SK-N-SH (cell line): ENCODE results near the gene HGS.

ENCODE experiments used
- CHD2 ChIP-seq: fragments of 150-350 bp; IDR thresholded peaks from 2 replicates; pipeline ENCODE4 v1.6.1; 2018; ENCODE audit warnings: low read length; ENCODE audit not compliant: partially characterized antibody
- GABPA ChIP-seq: IDR thresholded peaks from 2 replicates; pipeline ENCODE4 v1.4.0; 2012; ENCODE audit warnings: low read depth, mild to moderate bottlenecking
- GATA2 ChIP-seq: sonication (generic); formaldehyde crosslinking; IDR thresholded peaks from 2 replicates; pipeline ENCODE4 v1.5.0; 2020; ENCODE audit warnings: mild to moderate bottlenecking, missing genetic modification reagents
- MAX ChIP-seq: IDR thresholded peaks from 2 replicates; pipeline ENCODE4 v1.4.0; 2012; ENCODE audit warnings: low read depth
- MXI1 ChIP-seq: IDR thresholded peaks from 2 replicates; pipeline ENCODE4 v1.6.1; 2012; ENCODE audit warnings: mild to moderate bottlenecking, low read depth, low read length, improper control_type of control experiment
- NFIC ChIP-seq: IDR thresholded peaks from 2 replicates; pipeline ENCODE4 v1.4.0; 2012; ENCODE audit warnings: borderline replicate concordance
- RCOR1 ChIP-seq: fragments of 150-350 bp; IDR thresholded peaks from 2 replicates; pipeline ENCODE4 v1.6.1; 2017; ENCODE audit warnings: antibody characterized with exemption, low read length
- RXRA ChIP-seq: IDR thresholded peaks from 2 replicates; pipeline ENCODE4 v1.4.0; 2012; ENCODE audit warnings: low read depth, mild to moderate bottlenecking, borderline replicate concordance
- SMC3 ChIP-seq: IDR thresholded peaks from 2 replicates; pipeline ENCODE4 v1.6.1; 2012; ENCODE audit warnings: low read depth, low read length, improper control_type of control experiment
- TAF1 ChIP-seq: IDR thresholded peaks from 2 replicates; pipeline ENCODE4 v1.6.1; 2012; ENCODE audit warnings: low read depth, mild to moderate bottlenecking, low read length, moderate library complexity, borderline replicate concordance
- TF ChIP-seq, protein P1 (sequence below): IDR thresholded peaks from 2 replicates; pipeline ENCODE4 v1.6.1; 2012; ENCODE audit warnings: mild to moderate bottlenecking, low read depth, low read length, moderate library complexity
- TF ChIP-seq, protein P2 (sequence below): fragments of 200-600 bp; sonication (generic); IDR thresholded peaks from 2 replicates; pipeline ENCODE4 v1.6.1; 2017; ENCODE audit warnings: antibody characterized with exemption, mild to moderate bottlenecking, moderate library complexity

DNA sequence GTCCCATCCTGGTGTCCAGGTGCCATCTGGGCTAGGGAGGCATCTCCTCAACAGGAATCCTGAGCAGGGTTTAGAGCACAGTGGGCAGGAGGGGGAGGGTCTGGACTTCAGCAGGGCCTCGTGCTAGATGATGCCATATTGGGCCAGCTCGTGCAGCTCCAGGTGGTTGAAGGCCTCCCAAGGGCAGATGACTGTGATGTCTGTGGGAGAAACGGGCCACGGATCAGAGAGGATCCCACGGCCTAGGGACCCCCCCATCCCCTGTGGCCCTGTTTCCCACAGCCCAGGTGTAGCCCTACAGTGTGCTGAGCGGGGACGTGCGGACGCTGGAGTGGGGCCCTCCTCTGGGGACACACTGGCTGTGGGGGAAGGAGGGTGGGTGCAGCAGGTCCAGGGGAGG is 32.9 kb upstream of the HGS start:
- TF ChIP-seq RCOR1 (no peak), CHD2 (no peak), SMC3 (no peak), TAF1 (no peak), MXI1 (no peak), GABPA (no peak), RXRA (no peak), GATA2 (CRISPR knock-in tag) (no peak), NFIC (no peak), MAX (no peak)
- TF ChIP-seq, protein P1, sequence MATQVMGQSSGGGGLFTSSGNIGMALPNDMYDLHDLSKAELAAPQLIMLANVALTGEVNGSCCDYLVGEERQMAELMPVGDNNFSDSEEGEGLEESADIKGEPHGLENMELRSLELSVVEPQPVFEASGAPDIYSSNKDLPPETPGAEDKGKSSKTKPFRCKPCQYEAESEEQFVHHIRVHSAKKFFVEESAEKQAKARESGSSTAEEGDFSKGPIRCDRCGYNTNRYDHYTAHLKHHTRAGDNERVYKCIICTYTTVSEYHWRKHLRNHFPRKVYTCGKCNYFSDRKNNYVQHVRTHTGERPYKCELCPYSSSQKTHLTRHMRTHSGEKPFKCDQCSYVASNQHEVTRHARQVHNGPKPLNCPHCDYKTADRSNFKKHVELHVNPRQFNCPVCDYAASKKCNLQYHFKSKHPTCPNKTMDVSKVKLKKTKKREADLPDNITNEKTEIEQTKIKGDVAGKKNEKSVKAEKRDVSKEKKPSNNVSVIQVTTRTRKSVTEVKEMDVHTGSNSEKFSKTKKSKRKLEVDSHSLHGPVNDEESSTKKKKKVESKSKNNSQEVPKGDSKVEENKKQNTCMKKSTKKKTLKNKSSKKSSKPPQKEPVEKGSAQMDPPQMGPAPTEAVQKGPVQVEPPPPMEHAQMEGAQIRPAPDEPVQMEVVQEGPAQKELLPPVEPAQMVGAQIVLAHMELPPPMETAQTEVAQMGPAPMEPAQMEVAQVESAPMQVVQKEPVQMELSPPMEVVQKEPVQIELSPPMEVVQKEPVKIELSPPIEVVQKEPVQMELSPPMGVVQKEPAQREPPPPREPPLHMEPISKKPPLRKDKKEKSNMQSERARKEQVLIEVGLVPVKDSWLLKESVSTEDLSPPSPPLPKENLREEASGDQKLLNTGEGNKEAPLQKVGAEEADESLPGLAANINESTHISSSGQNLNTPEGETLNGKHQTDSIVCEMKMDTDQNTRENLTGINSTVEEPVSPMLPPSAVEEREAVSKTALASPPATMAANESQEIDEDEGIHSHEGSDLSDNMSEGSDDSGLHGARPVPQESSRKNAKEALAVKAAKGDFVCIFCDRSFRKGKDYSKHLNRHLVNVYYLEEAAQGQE = no peak
- TF ChIP-seq, protein P2, sequence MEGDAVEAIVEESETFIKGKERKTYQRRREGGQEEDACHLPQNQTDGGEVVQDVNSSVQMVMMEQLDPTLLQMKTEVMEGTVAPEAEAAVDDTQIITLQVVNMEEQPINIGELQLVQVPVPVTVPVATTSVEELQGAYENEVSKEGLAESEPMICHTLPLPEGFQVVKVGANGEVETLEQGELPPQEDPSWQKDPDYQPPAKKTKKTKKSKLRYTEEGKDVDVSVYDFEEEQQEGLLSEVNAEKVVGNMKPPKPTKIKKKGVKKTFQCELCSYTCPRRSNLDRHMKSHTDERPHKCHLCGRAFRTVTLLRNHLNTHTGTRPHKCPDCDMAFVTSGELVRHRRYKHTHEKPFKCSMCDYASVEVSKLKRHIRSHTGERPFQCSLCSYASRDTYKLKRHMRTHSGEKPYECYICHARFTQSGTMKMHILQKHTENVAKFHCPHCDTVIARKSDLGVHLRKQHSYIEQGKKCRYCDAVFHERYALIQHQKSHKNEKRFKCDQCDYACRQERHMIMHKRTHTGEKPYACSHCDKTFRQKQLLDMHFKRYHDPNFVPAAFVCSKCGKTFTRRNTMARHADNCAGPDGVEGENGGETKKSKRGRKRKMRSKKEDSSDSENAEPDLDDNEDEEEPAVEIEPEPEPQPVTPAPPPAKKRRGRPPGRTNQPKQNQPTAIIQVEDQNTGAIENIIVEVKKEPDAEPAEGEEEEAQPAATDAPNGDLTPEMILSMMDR = no peak
